ENCODE data around the gene CLC.
"Not testable (repeated sequence)": the region's sequence is repeated elsewhere in the genome, so short reads cannot be mapped to it uniquely, and the experiment has no call there.

Gene CLC

DNA sequence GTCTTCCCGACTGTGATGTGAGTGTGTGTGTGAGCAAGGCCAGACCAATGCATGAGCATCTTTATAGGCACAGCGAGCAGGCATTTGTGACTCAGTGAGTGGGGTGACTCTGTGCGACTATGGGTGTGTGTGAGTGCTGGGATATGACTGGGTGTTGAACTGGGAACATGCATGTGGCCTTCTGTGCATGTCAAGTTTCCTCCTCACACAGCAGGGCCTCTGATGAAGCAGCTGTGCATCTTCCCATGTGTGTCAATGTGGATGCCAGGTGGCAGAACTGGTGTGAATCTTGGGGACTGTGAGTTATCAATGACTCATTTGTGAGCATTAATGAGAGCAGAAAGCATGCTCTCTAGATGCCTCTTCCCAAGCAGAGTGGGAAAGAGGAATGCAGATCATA is 45.7 kb downstream of the CLC start:
- DNase-seq (ENCODE audit: low read depth): no peak
- TF ChIP-seq, protein P1, sequence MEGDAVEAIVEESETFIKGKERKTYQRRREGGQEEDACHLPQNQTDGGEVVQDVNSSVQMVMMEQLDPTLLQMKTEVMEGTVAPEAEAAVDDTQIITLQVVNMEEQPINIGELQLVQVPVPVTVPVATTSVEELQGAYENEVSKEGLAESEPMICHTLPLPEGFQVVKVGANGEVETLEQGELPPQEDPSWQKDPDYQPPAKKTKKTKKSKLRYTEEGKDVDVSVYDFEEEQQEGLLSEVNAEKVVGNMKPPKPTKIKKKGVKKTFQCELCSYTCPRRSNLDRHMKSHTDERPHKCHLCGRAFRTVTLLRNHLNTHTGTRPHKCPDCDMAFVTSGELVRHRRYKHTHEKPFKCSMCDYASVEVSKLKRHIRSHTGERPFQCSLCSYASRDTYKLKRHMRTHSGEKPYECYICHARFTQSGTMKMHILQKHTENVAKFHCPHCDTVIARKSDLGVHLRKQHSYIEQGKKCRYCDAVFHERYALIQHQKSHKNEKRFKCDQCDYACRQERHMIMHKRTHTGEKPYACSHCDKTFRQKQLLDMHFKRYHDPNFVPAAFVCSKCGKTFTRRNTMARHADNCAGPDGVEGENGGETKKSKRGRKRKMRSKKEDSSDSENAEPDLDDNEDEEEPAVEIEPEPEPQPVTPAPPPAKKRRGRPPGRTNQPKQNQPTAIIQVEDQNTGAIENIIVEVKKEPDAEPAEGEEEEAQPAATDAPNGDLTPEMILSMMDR (IDR thresholded peaks at IDR 0.05; ENCODE audit: low read depth, low read length, missing control alignments): no peak
- H3K4me3 ChIP-seq (ENCODE audit: low read depth, low read length): no peak overlapping the region
- in situ Hi-C loops (cut with HindIII; ENCODE audit: low sequenced_read_pairs): no loop called here

DNA sequence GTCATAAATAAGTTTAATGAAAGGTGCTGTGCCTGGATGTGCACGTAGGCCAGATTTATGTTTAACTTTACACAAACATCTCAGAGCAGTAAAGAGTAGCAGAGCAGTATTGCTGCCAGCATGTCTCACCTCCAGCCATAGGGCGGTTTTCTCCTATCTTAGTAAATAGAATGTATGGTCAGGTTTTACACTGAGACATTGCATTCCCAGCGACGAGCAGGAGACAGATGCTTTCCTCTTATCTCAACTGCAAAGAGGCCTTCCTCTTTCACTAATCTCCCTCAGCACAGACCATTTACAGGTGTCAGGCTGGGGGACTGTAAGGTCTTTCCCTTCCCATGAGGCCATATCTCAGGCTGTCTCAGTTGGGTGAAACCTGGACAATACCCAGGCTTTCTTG is 49.2 kb downstream of the CLC start:
- H3K4me3 ChIP-seq (ENCODE audit: low read depth, low read length); in situ Hi-C loops (cut with HindIII; ENCODE audit: low sequenced_read_pairs); DNase-seq (ENCODE audit: low read depth): not testable (repeated sequence)

DNA sequence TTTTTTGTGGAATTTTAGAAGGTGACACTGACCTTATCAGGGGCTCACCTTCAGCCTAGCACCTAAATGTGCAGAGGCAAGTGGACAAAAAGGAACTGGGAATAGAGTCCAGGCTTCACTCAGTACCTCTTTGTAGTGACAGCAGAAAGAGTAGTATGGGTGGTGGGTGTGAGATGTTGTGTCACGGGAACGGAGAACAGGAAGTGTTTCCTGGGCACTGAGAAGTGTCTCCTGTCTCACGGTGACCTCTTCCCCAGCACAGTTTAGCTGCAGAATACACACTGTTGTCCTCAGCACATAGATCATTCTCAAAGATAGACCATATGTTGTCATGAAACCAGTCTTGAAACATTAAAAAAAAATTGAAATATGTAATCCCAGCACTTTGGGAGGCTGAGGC is 51.1 kb downstream of the CLC start:
- TF ChIP-seq, protein P1 (IDR thresholded peaks at IDR 0.05; ENCODE audit: low read depth, low read length, missing control alignments): no peak
- DNase-seq (ENCODE audit: low read depth): no peak
- H3K4me3 ChIP-seq (ENCODE audit: low read depth, low read length): no peak overlapping the region
- in situ Hi-C loops (cut with HindIII; ENCODE audit: low sequenced_read_pairs): no loop called here

DNA sequence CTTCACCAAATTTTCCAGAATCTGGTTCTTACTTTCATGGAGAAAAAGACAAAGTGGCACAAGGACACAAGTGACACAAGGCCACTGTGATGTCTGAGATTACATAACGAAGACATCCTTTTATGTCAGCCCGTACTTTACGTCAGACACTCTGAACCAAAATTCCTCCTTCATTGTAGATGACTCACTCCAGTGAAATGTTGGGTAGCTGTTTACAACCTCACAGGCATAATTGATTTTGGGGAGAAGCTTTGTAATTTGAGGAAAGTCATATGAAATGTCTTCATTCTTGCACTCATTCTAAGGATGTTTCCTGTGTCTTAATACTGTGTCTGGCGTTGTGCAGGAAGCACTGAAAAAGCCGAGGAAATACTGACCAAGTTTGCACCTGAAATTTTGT is 53.6 kb downstream of the CLC start:
- TF ChIP-seq, protein P1 (IDR thresholded peaks at IDR 0.05; ENCODE audit: low read depth, low read length, missing control alignments): no peak
- DNase-seq (ENCODE audit: low read depth): no peak
- in situ Hi-C loops (cut with HindIII; ENCODE audit: low sequenced_read_pairs): no loop called here
- no peak overlapping the region for H3K4me3 ChIP-seq (ENCODE audit: low read depth, low read length)

DNA sequence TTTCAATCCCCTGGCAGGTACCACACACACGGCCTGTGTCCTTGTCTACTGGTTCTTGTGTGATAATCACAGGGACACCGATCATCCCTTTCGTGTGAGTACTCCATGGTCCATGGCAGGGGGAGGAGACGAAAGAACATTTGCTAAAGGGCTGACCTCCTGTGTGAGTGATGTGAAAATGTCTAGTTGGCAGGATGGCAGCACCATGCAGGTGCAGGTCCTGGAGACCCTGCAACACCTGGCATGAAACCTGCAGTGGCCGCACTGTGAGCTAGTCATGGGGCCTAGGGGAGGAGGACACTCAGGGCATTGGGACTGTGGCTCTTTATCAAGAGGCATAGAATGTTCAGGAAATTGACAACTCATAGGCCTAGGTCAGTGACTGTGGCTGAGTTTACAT is 56.4 kb downstream of the CLC start:
- in situ Hi-C loops (cut with HindIII; ENCODE audit: low sequenced_read_pairs): no loop called here
- H3K4me3 ChIP-seq (ENCODE audit: low read depth, low read length): no peak overlapping the region
- TF ChIP-seq, protein P1 (IDR thresholded peaks at IDR 0.05; ENCODE audit: low read depth, low read length, missing control alignments): no peak
- no peak for DNase-seq (ENCODE audit: low read depth)

Measured in astrocyte of the cerebellum (primary cell).